Panc1 (cell line): Measurements from ENCODE around the gene ADCY9. TPM values are rescaled to one million over a fixed set of nuclear protein-coding genes. Genes with fewer than 3 reads are reported as not detected.
A peak's percentile ranks its signal among the peaks of the same experiment; 100 is the strongest.

Source experiments
- ATAC-seq: fragments of 200-7000 bp; cut with Tn5 transposase; 2 replicates; pipeline ENCODE4 v1.9.1; 2020; ENCODE audit warnings: mild to moderate bottlenecking, moderate library complexity
- BruUV-seq: library from RNA; stranded (reverse); fragments of 400-500 nt; replicated peaks from 2 replicates; lab custom pipeline; 2021; lab: Mats Ljungman, UMichigan
- CTCF ChIA-PET: fragments of 300-600 bp; sonication (Branson Sonifier 250); formaldehyde crosslinking; loops from one replicate; lab custom pipeline; 2022; ENCODE audit warnings: antibody characterized with exemption; lab: Charles Lee
- POLR2A ChIA-PET: fragments of 300-600 bp; sonication (Branson Sonifier 250); formaldehyde crosslinking; loops from one replicate; lab custom pipeline; 2022; ENCODE audit warnings: antibody characterized with exemption; lab: Charles Lee
- DNase-seq: peaks from one replicate; pipeline ENCODE4 v3.0.0-alpha.2; 2010; ENCODE audit warnings: low read depth, low spot score
- H3K27ac ChIP-seq: 2 replicates; pipeline ENCODE4 v1.5.1; 2011; ENCODE audit warnings: mild to moderate bottlenecking, low read length, inconsistent platforms
- H3K27me3 ChIP-seq: fragments of 200-500 bp; sonication (Bioruptor generic); 2 replicates; pipeline ENCODE4 v1.6.0; 2014; ENCODE audit warnings: low read length, inconsistent platforms; ENCODE audit not compliant: control insufficient read depth, insufficient read depth
- H3K36me3 ChIP-seq: fragments of 200-500 bp; sonication (Bioruptor generic); 2 replicates; pipeline ENCODE4 v1.5.1; 2014; ENCODE audit warnings: inconsistent platforms, mild to moderate bottlenecking, low read length, moderate library complexity; ENCODE audit not compliant: control insufficient read depth, insufficient read depth
- H3K4me1 ChIP-seq: 2 replicates; pipeline ENCODE4 v1.5.1; 2011; ENCODE audit warnings: inconsistent platforms, mild to moderate bottlenecking, low read length, moderate library complexity; ENCODE audit not compliant: control insufficient read depth, insufficient read depth
- H3K4me3 ChIP-seq, 2 experiments: 2 replicates each; pipeline ENCODE4 v1.5.1; 2011 to 2012; ENCODE audit warnings: low read depth in 2 of 2, low read length in 2 of 2, mild to moderate bottlenecking in 2 of 2, inconsistent platforms in 1 of 2, moderate library complexity in 1 of 2
- H3K9me3 ChIP-seq: fragments of 200-500 bp; sonication (Bioruptor generic); 2 replicates; pipeline ENCODE4 v1.5.1; 2014; ENCODE audit warnings: low read depth, mild to moderate bottlenecking, inconsistent platforms, low read length, moderate library complexity; ENCODE audit not compliant: control insufficient read depth, insufficient read depth
- POLR2AphosphoS5 ChIP-seq: IDR thresholded peaks from 2 replicates; pipeline ENCODE4 v1.6.1; 2012; ENCODE audit warnings: mild to moderate bottlenecking, low read depth, low read length, moderate library complexity
- SIN3A ChIP-seq: IDR thresholded peaks from 2 replicates; pipeline ENCODE4 v1.6.1; 2012; ENCODE audit warnings: low read depth, mild to moderate bottlenecking, low read length, moderate library complexity, borderline replicate concordance; ENCODE audit not compliant: insufficient read depth
- TCF7L2 ChIP-seq: IDR thresholded peaks from 2 replicates; pipeline ENCODE4 v1.6.1; 2011; ENCODE audit warnings: mild to moderate bottlenecking, low read depth, low read length, inconsistent platforms
- in situ Hi-C: cut with HindIII; loops from 2 replicates; pipeline ENCODE4 v1.10.0; 2016; ENCODE audit warnings: low sequenced_read_pairs, low pct_unique_long_range_greater_than_20kb
- intact Hi-C: fragments of 100-400 bp; cut with micrococcal nuclease; formaldehyde crosslinking; loops from one replicate; pipeline ENCODE4 v1.10.0; 2022; ENCODE audit not compliant: unreplicated experiment
- total RNA-seq: library from RNA; stranded (reverse); gene quantifications from one replicate; pipeline ENCODE4 v1.2.1, GENCODE V29; 2021; ENCODE audit not compliant: unreplicated experiment
- TF ChIP-seq, protein P1 (sequence below), 2 experiments: IDR thresholded peaks; 2 replicates each; pipeline ENCODE4 v1.6.1; 2011 to 2012; ENCODE audit warnings: low read depth in 2 of 2, control low read depth in 1 of 2, low read length in 1 of 2, mild to moderate bottlenecking in 1 of 2, moderate library complexity in 1 of 2; ENCODE audit not compliant: insufficient read depth in 1 of 2
- TF ChIP-seq, protein P2 (sequence below): fragments of 450-650 bp; IDR thresholded peaks from 2 replicates; pipeline ENCODE4 v1.5.1; 2017; ENCODE audit warnings: mild to moderate bottlenecking

Gene ADCY9
- total RNA-seq, 1 experiment from 2014 or later = 29.8 TPM

DNA sequence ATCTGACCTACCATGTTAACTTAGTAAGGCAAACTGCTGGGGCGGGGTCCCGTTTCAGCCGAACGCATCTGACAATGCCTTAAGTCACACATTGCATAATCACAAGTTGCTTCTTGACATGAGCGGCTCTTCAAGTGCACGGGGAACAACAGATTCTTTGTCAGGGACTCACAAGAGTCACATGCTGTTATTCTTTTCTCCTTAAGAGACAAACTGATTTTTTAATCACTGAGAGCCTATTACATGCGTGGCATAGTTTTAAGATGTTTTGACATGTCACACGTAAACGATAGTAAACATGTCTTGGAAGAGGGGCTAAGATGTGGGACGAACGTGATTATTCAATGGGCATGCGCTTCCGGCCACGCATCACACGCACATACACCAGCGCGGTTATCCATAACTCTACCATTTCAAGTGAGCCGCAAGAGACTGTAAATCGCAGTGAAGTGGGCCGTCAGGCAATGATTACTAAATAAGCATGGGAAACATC is 63.4 kb downstream of the ADCY9 start:
- CTCF ChIA-PET = no interaction called here
- Histone ChIP-seq H3K27me3 (no peaks in the 10 kb centered on the region), H3K4me1 (peaks cover 32% of the 10 kb centered on the region), H3K27ac (peak overlapping the region; percentile 80; the same call in 1 of the 2 replicates), H3K36me3 (no peaks in the 10 kb centered on the region), H3K9me3 (no peaks in the 10 kb centered on the region), H3K4me3 (peak overlapping the region in 1 of 2 experiments; percentile 34; a peak in 2 of 4 replicates)
- BruUV-seq = no TSS peak
- DNase-seq (no peak), ATAC-seq (no peak; the same call in 1 of the 2 replicates)
- TF ChIP-seq SIN3A (no peak), POLR2AphosphoS5 (no peak), TCF7L2 (no peak)
- TF ChIP-seq, protein P1, sequence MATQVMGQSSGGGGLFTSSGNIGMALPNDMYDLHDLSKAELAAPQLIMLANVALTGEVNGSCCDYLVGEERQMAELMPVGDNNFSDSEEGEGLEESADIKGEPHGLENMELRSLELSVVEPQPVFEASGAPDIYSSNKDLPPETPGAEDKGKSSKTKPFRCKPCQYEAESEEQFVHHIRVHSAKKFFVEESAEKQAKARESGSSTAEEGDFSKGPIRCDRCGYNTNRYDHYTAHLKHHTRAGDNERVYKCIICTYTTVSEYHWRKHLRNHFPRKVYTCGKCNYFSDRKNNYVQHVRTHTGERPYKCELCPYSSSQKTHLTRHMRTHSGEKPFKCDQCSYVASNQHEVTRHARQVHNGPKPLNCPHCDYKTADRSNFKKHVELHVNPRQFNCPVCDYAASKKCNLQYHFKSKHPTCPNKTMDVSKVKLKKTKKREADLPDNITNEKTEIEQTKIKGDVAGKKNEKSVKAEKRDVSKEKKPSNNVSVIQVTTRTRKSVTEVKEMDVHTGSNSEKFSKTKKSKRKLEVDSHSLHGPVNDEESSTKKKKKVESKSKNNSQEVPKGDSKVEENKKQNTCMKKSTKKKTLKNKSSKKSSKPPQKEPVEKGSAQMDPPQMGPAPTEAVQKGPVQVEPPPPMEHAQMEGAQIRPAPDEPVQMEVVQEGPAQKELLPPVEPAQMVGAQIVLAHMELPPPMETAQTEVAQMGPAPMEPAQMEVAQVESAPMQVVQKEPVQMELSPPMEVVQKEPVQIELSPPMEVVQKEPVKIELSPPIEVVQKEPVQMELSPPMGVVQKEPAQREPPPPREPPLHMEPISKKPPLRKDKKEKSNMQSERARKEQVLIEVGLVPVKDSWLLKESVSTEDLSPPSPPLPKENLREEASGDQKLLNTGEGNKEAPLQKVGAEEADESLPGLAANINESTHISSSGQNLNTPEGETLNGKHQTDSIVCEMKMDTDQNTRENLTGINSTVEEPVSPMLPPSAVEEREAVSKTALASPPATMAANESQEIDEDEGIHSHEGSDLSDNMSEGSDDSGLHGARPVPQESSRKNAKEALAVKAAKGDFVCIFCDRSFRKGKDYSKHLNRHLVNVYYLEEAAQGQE (IDR thresholded peaks at IDR 0.05; ENCODE audit: insufficient read depth in 1 of 2, low read depth in 2 of 2, low read length in 1 of 2) = no peak
- intact Hi-C loops (no loop called here), in situ Hi-C loops (no loop called here)
- POLR2A ChIA-PET = interaction anchor here (0.5 kb wide), 1 partner anchor 38 kb away, joined by 6 read pairs; no protein-coding TSS in a partner anchor

DNA sequence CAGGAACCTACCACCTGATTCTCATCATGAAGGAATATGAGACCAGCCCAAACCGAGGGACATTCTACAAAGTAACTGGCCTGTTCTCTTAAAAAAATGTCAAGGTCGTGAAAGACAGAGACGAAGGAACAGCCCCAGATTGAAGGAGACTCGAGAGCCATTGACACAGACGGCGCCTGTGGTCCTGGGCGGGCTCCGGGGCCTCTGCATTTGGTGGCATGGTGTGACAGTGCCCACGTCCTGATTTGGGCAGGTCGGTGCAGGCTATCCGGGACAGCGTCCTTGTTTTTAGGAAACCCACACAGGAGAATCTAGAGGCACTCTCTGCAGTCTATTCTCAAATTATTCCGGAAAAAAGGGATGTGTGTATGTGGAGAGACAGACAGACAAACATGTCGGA is 64.1 kb downstream of the ADCY9 start:
- ATAC-seq = no peak

More for the DNA sequence above, 64.1 kb downstream of the ADCY9 start:
- Histone ChIP-seq H3K27me3 (no peaks in the 10 kb centered on the region), H3K9me3 (no peaks in the 10 kb centered on the region), H3K27ac (peak overlapping the region; percentile 80; the same call in 1 of the 2 replicates), H3K4me3 (no peak overlapping the region), H3K36me3 (no peaks in the 10 kb centered on the region), H3K4me1 (peaks cover 32% of the 10 kb centered on the region)
- BruUV-seq = no TSS peak
- POLR2A ChIA-PET = no interaction called here
- DNase-seq = no peak
- intact Hi-C loops = no loop called here
- in situ Hi-C loops = no loop called here
- TF ChIP-seq, protein P1 (IDR thresholded peaks at IDR 0.05; ENCODE audit: insufficient read depth in 1 of 2, low read depth in 2 of 2, low read length in 1 of 2) = no peak
- TF ChIP-seq SIN3A = no peak
- TF ChIP-seq TCF7L2 = no peak
- TF ChIP-seq, protein P2, sequence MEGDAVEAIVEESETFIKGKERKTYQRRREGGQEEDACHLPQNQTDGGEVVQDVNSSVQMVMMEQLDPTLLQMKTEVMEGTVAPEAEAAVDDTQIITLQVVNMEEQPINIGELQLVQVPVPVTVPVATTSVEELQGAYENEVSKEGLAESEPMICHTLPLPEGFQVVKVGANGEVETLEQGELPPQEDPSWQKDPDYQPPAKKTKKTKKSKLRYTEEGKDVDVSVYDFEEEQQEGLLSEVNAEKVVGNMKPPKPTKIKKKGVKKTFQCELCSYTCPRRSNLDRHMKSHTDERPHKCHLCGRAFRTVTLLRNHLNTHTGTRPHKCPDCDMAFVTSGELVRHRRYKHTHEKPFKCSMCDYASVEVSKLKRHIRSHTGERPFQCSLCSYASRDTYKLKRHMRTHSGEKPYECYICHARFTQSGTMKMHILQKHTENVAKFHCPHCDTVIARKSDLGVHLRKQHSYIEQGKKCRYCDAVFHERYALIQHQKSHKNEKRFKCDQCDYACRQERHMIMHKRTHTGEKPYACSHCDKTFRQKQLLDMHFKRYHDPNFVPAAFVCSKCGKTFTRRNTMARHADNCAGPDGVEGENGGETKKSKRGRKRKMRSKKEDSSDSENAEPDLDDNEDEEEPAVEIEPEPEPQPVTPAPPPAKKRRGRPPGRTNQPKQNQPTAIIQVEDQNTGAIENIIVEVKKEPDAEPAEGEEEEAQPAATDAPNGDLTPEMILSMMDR = no peak
- no peak for TF ChIP-seq POLR2AphosphoS5
- CTCF ChIA-PET = no interaction called here
